ENCODE measurements around the gene RIBC2. TPM values are rescaled to one million over a fixed set of nuclear protein-coding genes. Genes with fewer than 3 reads are reported as not detected.

Gene RIBC2
- total and polyA plus RNA-seq, 10 of the 15 experiments (the other 5 are each of a cell fraction or from before 2014, with no cell fraction given): 0.10 TPM; not detected in 9

DNA sequence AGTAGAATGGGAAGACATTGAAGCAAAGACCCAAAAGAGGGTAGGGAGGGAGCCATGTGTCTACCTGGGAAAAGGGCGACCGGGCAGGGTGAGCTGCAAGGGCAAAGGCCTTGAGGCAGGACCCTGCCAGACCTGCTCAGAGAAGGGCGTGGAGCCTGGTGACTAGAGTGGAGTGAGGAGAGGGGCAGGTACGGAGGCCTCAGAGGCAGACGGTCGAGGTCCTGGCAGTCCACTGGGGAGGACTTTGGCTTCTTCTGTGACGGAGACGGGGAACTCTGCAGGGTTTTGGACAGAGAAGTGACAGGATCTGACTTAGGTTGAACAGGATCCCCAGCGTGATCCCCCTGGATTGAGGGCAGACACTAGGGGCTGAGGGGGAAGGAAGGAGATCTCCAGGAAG is 12.9 kb downstream of the RIBC2 start (continued):
- TF ChIP-seq CEBPZ (IDR thresholded peaks at IDR 0.05; ENCODE audit: low read depth, low read length): no peak
- TF ChIP-seq HDAC6 (IDR thresholded peaks at IDR 0.05; ENCODE audit: unreplicated experiment): no peak

DNA sequence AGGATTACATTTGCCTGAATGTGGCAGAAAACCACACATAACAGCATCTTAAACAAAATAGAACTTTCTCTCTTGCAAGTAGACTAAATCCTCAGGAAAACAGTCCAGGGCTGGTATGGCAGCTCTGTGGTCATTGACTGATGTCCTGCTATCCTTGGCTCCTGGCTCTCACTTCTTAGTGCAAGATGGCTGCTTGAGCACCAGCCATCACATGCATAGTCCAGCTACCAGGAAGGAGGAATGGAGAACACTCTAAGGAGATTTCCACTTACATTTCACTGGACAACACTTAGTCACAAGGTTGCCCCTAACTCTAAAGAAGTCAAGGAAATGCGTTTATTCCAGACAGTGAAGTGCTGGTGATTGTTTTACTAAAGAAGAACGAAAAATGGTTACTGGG is 13.6 kb downstream of the RIBC2 start:
- in situ Hi-C loops (cut with MboI): no loop called here
- no TSS peak for BruUV-seq (replicated peaks)

More for the DNA sequence above, 13.6 kb downstream of the RIBC2 start:
- intact Hi-C loops (cut with micrococcal nuclease; ENCODE audit: unreplicated experiment): no loop called here
- H3K9ac ChIP-seq (ENCODE audit: control insufficient read depth, insufficient read depth, low read length): no peak overlapping the region
- TF ChIP-seq BRCA1 (IDR thresholded peaks at IDR 0.05; ENCODE audit: low read depth, low read length): no peak
- TF ChIP-seq ZNF384 (IDR thresholded peaks at IDR 0.05; ENCODE audit: borderline replicate concordance, low read depth, low read length): no peak
- TF ChIP-seq PML (IDR thresholded peaks at IDR 0.05; ENCODE audit: low read length): no peak
- no peak for TF ChIP-seq YY1 (IDR thresholded peaks at IDR 0.05; ENCODE audit: low read depth, low read length)
- no peak for TF ChIP-seq POLR2AphosphoS5 (IDR thresholded peaks at IDR 0.05; ENCODE audit: low read length)
- no peak for TF ChIP-seq CEBPZ (IDR thresholded peaks at IDR 0.05; ENCODE audit: low read depth, low read length)
- no peak for TF ChIP-seq POU2F2 (IDR thresholded peaks at IDR 0.05; ENCODE audit: borderline replicate concordance, low read depth, low read length)
- ChIA-PET POLR2A (no interaction called here), CTCF (no interaction called here), SMC1A (ENCODE audit: uncharacterized antibody, unreplicated experiment) (no interaction called here), RAD21 (ENCODE audit: unreplicated experiment) (no interaction called here)
- ATAC-seq: no peak
- no peaks in the 10 kb centered on the region; the same call in 2 of the 3 replicates for H3K9me3 ChIP-seq (replicated peaks; ENCODE audit: control insufficient read depth, insufficient read depth, low read length)
- H3K27ac ChIP-seq (ENCODE audit: control insufficient read depth, insufficient read depth): no peak overlapping the region
- DNase-seq (ENCODE audit: low read depth, low spot score): no peak
- H4K20me1 ChIP-seq (ENCODE audit: control insufficient read depth, insufficient read depth): no peaks in the 10 kb centered on the region
- H3K4me1 ChIP-seq (ENCODE audit: control insufficient read depth, insufficient read depth, low read length): no peaks in the 10 kb centered on the region
- no peak overlapping the region for H3K4me2 ChIP-seq (ENCODE audit: control insufficient read depth, insufficient read depth)
- no peak for FAIRE-seq
- H3K79me2 ChIP-seq (ENCODE audit: control insufficient read depth, insufficient read depth, low read length): no peaks in the 10 kb centered on the region
- H3K36me3 ChIP-seq (ENCODE audit: control insufficient read depth in 2 of 2, insufficient read depth in 2 of 2, low read length in 1 of 2): no peaks in the 10 kb centered on the region
- WGBS (ENCODE audit: insufficient coverage, insufficient replicate concordance, low lambda C conversion rate, missing lambda C conversion rate): 24% methylated on average over 2 of the region's 2 CpGs
- no peak overlapping the region for H3K4me3 ChIP-seq
- no peaks in the 10 kb centered on the region; a peak in 1 of 4 replicates for H3K27me3 ChIP-seq (replicated peaks in 1 of 2; ENCODE audit: control insufficient read depth in 2 of 2, insufficient read depth in 2 of 2, low read length in 1 of 2)
- H2AFZ ChIP-seq (ENCODE audit: control insufficient read depth, low read depth, low read length): no peak overlapping the region
